Measurements from ENCODE around the gene C3orf38. TPM values are rescaled to one million over a fixed set of nuclear protein-coding genes. Genes with fewer than 3 reads are reported as not detected.
"Not testable (repeated sequence)": the region's sequence is repeated elsewhere in the genome, so short reads cannot be mapped to it uniquely, and the experiment has no call there.

The C3orf38 gene
- total and polyA plus RNA-seq, 2 experiments from 2014 or later = 22.2 to 30.5 TPM

GRCh38 chr3:88117683-88118082, 32.1 kb upstream of the C3orf38 start (continued):
- TF ChIP-seq CTCF (conservative IDR thresholded peaks at IDR 0.05; ENCODE audit: low read depth in 2 of 2) (no peak), CREB1 (CRISPR knock-in tag; IDR thresholded peaks at IDR 0.05; ENCODE audit: low read depth) (no peak), EZH2phosphoT487 (IDR thresholded peaks at IDR 0.05; ENCODE audit: unreplicated experiment) (no peak), STAT1 (IDR thresholded peaks at IDR 0.05; ENCODE audit: unreplicated experiment) (no peak), JUNB (IDR thresholded peaks at IDR 0.05; ENCODE audit: unreplicated experiment) (no peak), POLR2AphosphoS5 (IDR thresholded peaks at IDR 0.05; ENCODE audit: low read depth) (no peak), NANOG (IDR thresholded peaks at IDR 0.05; ENCODE audit: borderline replicate concordance) (no peak), EZH2 (IDR thresholded peaks at IDR 0.05; ENCODE audit: low read depth, unreplicated experiment) (no peak)

DNA sequence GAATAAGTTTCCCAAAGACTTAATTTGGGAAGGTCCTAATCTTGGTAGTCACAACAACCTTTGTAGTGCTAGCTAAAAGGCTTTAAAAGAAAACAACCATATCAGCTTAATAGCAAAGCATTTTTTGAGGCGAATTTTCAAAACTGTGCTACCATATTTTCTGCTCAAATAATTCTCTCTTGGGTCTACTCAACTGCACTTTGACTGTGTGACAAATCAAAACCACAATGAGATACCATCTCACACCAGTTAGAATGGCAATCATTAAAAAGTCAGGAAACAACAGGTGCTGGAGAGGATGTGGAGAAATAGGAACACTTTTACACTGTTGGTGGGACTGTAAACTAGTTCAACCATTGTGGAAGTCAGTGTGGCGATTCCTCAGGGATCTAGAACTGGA, 31.2 kb upstream of the C3orf38 start:
- not testable (repeated sequence) for H4K20me1 ChIP-seq (replicated peaks; ENCODE audit: insufficient read depth); H3K36me3 ChIP-seq (ENCODE audit: insufficient read depth); H3K9me3 Mint-ChIP-seq; H2AFZ ChIP-seq; H3K27ac ChIP-seq (ENCODE audit: low read depth); H3K4me1 ChIP-seq (ENCODE audit: insufficient read depth); ATAC-seq; H3K27me3 ChIP-seq (ENCODE audit: insufficient read depth); H3K27ac Mint-ChIP-seq; H3K4me1 Mint-ChIP-seq; H3K9me2 ChIP-seq (ENCODE audit: insufficient read depth); H3K36me3 Mint-ChIP-seq (ENCODE audit: low read depth); H3K4me3 ChIP-seq; H3K79me2 ChIP-seq (replicated peaks; ENCODE audit: insufficient read depth); DNase-seq (ENCODE audit: low spot score); H3K4me3 Mint-ChIP-seq; H3K27me3 Mint-ChIP-seq (ENCODE audit: insufficient read depth, low read depth, poor library complexity); H3K4me2 ChIP-seq; H3F3A ChIP-seq (replicated peaks; ENCODE audit: low read depth)

GRCh38 chr3:88123526-88123925, 26.2 kb upstream of the C3orf38 start:
- Histone ChIP-seq H3K4me2 (no peak overlapping the region), H2AFZ (no peak overlapping the region), H3K27ac (ENCODE audit: low read depth) (no peak overlapping the region), H4K20me1 (replicated peaks; ENCODE audit: insufficient read depth) (no peaks in the 10 kb centered on the region), H3K4me1 (ENCODE audit: insufficient read depth) (no peaks in the 10 kb centered on the region), H3K9me2 (ENCODE audit: insufficient read depth) (no peaks in the 10 kb centered on the region), H3K79me2 (replicated peaks; ENCODE audit: insufficient read depth) (no peaks in the 10 kb centered on the region; the same call in none of the 2 replicates), H3F3A (replicated peaks; ENCODE audit: low read depth) (no peaks in the 10 kb centered on the region), H3K36me3 (ENCODE audit: insufficient read depth) (no peaks in the 10 kb centered on the region), H3K27me3 (ENCODE audit: insufficient read depth) (no peaks in the 10 kb centered on the region), H3K4me3 (no peak overlapping the region)
- no peak overlapping the region for H3K4me3 Mint-ChIP-seq
- H3K27me3 Mint-ChIP-seq (ENCODE audit: insufficient read depth, low read depth, poor library complexity) = no peaks in the 10 kb centered on the region
- H3K27ac Mint-ChIP-seq = no peak overlapping the region
- H3K4me1 Mint-ChIP-seq = peaks cover 3% of the 10 kb centered on the region; the same call in 1 of the 3 replicates
- DNase-seq (ENCODE audit: low spot score) (no peak), ATAC-seq (no peak)
- H3K9me3 Mint-ChIP-seq = no peaks in the 10 kb centered on the region
- no peaks in the 10 kb centered on the region; the same call in 2 of the 3 replicates for H3K36me3 Mint-ChIP-seq (ENCODE audit: low read depth)
- TF ChIP-seq CREB1 (CRISPR knock-in tag; IDR thresholded peaks at IDR 0.05; ENCODE audit: low read depth) (no peak), EZH2 (IDR thresholded peaks at IDR 0.05; ENCODE audit: low read depth, unreplicated experiment) (no peak), ETS1 (IDR thresholded peaks at IDR 0.05) (no peak), ZNF114 (CRISPR knock-in tag; IDR thresholded peaks at IDR 0.05) (no peak), NANOG (IDR thresholded peaks at IDR 0.05; ENCODE audit: borderline replicate concordance) (no peak)
- TF ChIP-seq, protein P1, sequence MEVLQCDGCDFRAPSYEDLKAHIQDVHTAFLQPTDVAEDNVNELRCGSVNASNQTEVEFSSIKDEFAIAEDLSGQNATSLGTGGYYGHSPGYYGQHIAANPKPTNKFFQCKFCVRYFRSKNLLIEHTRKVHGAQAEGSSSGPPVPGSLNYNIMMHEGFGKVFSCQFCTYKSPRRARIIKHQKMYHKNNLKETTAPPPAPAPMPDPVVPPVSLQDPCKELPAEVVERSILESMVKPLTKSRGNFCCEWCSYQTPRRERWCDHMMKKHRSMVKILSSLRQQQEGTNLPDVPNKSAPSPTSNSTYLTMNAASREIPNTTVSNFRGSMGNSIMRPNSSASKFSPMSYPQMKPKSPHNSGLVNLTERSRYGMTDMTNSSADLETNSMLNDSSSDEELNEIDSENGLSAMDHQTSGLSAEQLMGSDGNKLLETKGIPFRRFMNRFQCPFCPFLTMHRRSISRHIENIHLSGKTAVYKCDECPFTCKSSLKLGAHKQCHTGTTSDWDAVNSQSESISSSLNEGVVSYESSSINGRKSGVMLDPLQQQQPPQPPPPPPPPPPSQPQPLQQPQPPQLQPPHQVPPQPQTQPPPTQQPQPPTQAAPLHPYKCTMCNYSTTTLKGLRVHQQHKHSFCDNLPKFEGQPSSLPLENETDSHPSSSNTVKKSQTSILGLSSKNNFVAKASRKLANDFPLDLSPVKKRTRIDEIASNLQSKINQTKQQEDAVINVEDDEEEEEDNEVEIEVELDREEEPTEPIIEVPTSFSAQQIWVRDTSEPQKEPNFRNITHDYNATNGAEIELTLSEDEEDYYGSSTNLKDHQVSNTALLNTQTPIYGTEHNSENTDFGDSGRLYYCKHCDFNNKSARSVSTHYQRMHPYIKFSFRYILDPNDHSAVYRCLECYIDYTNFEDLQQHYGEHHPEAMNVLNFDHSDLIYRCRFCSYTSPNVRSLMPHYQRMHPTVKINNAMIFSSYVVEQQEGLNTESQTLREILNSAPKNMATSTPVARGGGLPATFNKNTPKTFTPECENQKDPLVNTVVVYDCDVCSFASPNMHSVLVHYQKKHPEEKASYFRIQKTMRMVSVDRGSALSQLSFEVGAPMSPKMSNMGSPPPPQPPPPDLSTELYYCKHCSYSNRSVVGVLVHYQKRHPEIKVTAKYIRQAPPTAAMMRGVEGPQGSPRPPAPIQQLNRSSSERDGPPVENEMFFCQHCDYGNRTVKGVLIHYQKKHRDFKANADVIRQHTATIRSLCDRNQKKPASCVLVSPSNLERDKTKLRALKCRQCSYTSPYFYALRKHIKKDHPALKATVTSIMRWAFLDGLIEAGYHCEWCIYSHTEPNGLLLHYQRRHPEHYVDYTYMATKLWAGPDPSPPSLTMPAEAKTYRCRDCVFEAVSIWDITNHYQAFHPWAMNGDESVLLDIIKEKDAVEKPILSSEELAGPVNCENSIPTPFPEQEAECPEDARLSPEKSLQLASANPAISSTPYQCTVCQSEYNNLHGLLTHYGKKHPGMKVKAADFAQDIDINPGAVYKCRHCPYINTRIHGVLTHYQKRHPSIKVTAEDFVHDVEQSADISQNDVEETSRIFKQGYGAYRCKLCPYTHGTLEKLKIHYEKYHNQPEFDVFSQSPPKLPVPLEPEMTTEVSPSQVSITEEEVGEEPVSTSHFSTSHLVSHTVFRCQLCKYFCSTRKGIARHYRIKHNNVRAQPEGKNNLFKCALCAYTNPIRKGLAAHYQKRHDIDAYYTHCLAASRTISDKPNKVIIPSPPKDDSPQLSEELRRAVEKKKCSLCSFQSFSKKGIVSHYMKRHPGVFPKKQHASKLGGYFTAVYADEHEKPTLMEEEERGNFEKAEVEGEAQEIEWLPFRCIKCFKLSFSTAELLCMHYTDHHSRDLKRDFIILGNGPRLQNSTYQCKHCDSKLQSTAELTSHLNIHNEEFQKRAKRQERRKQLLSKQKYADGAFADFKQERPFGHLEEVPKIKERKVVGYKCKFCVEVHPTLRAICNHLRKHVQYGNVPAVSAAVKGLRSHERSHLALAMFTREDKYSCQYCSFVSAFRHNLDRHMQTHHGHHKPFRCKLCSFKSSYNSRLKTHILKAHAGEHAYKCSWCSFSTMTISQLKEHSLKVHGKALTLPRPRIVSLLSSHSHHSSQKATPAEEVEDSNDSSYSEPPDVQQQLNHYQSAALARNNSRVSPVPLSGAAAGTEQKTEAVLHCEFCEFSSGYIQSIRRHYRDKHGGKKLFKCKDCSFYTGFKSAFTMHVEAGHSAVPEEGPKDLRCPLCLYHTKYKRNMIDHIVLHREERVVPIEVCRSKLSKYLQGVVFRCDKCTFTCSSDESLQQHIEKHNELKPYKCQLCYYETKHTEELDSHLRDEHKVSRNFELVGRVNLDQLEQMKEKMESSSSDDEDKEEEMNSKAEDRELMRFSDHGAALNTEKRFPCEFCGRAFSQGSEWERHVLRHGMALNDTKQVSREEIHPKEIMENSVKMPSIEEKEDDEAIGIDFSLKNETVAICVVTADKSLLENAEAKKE (CRISPR knock-in tag; IDR thresholded peaks at IDR 0.05) = no peak

Measured in GM23338 (cell line).